ENCODE measurements around the gene SNAPC2. TPM values are rescaled to one million over a fixed set of nuclear protein-coding genes. Genes with fewer than 3 reads are reported as not detected.

The SNAPC2 gene
- total RNA-seq, 1 experiment from 2014 or later = 63.0 TPM

DNA sequence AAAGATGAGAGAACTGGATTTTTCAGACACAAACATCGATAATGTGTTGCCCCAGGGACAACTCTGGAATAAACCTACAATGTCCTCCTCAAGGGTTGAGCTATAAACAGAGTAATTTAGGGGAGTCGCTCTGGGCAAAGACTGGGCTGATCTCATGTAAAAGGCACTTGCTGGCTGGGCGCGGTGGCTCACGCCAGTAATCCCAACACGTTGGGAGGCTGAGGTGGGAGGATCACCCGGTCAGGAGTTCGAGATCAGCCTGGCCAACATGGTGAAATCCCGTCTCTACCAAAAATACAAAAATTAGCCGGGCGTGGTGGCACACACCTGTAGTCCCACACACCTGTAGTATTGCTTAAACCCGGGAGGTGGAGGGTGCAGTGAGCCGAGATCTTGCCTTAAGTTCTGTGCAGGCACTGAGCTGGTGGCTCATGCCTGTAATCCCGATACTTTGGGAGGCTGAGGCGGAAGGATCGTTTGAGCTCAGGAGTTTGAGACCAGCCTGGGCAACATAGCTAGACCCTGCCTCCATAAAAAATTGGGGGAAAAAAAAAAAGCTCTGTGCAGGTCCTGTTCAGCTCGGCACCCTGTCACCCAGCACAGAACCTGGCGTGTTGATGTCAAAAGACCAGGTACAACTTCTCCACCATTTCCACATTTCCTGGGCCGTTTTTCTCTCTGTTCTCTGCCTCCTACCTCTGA, 21.9 kb downstream of the SNAPC2 start:
- POLR2A ChIA-PET = no interaction called here
- Histone ChIP-seq H3K27me3 (ENCODE audit: control insufficient read depth, insufficient read depth, low read length) (no peaks in the 10 kb centered on the region), H3K9me3 (ENCODE audit: control insufficient read depth, insufficient read depth, low read depth, low read length) (no peaks in the 10 kb centered on the region), H3K27ac (ENCODE audit: low read length) (peak overlapping the region; percentile 86), H3K4me3 (ENCODE audit: low read depth in 2 of 2, low read length in 2 of 2) (peak overlapping the region; percentile 92 to 96), H3K4me1 (ENCODE audit: control insufficient read depth, insufficient read depth, low read length) (no peaks in the 10 kb centered on the region), H3K36me3 (ENCODE audit: control insufficient read depth, insufficient read depth, low read length) (peaks cover 4% of the 10 kb centered on the region)
- TF ChIP-seq, protein P1, sequence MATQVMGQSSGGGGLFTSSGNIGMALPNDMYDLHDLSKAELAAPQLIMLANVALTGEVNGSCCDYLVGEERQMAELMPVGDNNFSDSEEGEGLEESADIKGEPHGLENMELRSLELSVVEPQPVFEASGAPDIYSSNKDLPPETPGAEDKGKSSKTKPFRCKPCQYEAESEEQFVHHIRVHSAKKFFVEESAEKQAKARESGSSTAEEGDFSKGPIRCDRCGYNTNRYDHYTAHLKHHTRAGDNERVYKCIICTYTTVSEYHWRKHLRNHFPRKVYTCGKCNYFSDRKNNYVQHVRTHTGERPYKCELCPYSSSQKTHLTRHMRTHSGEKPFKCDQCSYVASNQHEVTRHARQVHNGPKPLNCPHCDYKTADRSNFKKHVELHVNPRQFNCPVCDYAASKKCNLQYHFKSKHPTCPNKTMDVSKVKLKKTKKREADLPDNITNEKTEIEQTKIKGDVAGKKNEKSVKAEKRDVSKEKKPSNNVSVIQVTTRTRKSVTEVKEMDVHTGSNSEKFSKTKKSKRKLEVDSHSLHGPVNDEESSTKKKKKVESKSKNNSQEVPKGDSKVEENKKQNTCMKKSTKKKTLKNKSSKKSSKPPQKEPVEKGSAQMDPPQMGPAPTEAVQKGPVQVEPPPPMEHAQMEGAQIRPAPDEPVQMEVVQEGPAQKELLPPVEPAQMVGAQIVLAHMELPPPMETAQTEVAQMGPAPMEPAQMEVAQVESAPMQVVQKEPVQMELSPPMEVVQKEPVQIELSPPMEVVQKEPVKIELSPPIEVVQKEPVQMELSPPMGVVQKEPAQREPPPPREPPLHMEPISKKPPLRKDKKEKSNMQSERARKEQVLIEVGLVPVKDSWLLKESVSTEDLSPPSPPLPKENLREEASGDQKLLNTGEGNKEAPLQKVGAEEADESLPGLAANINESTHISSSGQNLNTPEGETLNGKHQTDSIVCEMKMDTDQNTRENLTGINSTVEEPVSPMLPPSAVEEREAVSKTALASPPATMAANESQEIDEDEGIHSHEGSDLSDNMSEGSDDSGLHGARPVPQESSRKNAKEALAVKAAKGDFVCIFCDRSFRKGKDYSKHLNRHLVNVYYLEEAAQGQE (IDR thresholded peaks at IDR 0.05; ENCODE audit: insufficient read depth in 1 of 2, low read depth in 2 of 2, low read length in 1 of 2) = no peak
- TF ChIP-seq, protein P2, sequence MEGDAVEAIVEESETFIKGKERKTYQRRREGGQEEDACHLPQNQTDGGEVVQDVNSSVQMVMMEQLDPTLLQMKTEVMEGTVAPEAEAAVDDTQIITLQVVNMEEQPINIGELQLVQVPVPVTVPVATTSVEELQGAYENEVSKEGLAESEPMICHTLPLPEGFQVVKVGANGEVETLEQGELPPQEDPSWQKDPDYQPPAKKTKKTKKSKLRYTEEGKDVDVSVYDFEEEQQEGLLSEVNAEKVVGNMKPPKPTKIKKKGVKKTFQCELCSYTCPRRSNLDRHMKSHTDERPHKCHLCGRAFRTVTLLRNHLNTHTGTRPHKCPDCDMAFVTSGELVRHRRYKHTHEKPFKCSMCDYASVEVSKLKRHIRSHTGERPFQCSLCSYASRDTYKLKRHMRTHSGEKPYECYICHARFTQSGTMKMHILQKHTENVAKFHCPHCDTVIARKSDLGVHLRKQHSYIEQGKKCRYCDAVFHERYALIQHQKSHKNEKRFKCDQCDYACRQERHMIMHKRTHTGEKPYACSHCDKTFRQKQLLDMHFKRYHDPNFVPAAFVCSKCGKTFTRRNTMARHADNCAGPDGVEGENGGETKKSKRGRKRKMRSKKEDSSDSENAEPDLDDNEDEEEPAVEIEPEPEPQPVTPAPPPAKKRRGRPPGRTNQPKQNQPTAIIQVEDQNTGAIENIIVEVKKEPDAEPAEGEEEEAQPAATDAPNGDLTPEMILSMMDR (IDR thresholded peaks at IDR 0.05) = no peak
- TF ChIP-seq POLR2AphosphoS5 (IDR thresholded peaks at IDR 0.05; ENCODE audit: low read depth, low read length) = no peak
- TF ChIP-seq SIN3A (IDR thresholded peaks at IDR 0.05; ENCODE audit: borderline replicate concordance, insufficient read depth, low read depth, low read length) = no peak
- no peak for TF ChIP-seq TCF7L2 (IDR thresholded peaks at IDR 0.05; ENCODE audit: low read depth, low read length)
- in situ Hi-C loops (cut with HindIII; ENCODE audit: low pct_unique_long_range_greater_than_20kb, low sequenced_read_pairs) = no loop called here
- DNase-seq (ENCODE audit: low read depth, low spot score) (no peak), ATAC-seq (no peak)
- no TSS peak for BruUV-seq (replicated peaks)
- CTCF ChIA-PET = interaction anchor here (0.6 to 0.7 kb wide), 2 partner anchors 11 to 127 kb away, joined by 3 read pairs; no protein-coding TSS in a partner anchor
- intact Hi-C loops (cut with micrococcal nuclease; ENCODE audit: unreplicated experiment) = no loop called here

DNA sequence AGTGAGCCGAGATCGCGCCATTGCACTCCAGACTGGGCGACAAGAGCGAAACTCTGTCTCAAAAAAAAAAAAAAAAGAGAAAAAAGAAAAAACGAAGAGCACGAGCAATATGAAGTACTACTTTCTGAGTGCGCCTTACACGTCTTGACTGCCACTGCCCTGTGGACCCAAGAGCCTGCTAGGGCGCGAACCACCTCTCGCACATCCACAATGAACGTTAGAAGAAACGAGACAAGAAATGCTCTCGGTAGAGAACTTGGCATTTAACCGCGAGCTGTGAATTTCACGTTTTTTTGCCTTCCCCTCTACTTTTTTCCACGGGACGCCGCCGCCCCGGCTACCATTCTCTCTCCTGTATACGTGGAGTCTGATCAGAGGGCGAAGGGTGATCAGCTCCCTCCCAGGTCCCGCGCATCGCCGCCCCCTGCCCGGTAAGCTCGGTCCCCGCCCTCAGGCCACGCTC, 22.9 kb downstream of the SNAPC2 start:
- Histone ChIP-seq H3K27ac (ENCODE audit: low read length) (peak overlapping the region; percentile 86), H3K4me3 (ENCODE audit: low read depth in 2 of 2, low read length in 2 of 2) (peak overlapping the region; percentile 92 to 96), H3K9me3 (ENCODE audit: control insufficient read depth, insufficient read depth, low read depth, low read length) (no peaks in the 10 kb centered on the region), H3K27me3 (ENCODE audit: control insufficient read depth, insufficient read depth, low read length) (no peaks in the 10 kb centered on the region), H3K4me1 (ENCODE audit: control insufficient read depth, insufficient read depth, low read length) (no peaks in the 10 kb centered on the region), H3K36me3 (ENCODE audit: control insufficient read depth, insufficient read depth, low read length) (peaks cover 4% of the 10 kb centered on the region)
- intact Hi-C loops (cut with micrococcal nuclease; ENCODE audit: unreplicated experiment) = no loop called here
- TF ChIP-seq, protein P2 (IDR thresholded peaks at IDR 0.05) = no peak
- TF ChIP-seq, protein P1 (IDR thresholded peaks at IDR 0.05; ENCODE audit: insufficient read depth in 1 of 2, low read depth in 2 of 2, low read length in 1 of 2) = no peak
- TF ChIP-seq TCF7L2 (IDR thresholded peaks at IDR 0.05; ENCODE audit: low read depth, low read length) (no peak), POLR2AphosphoS5 (IDR thresholded peaks at IDR 0.05; ENCODE audit: low read depth, low read length) (no peak), SIN3A (IDR thresholded peaks at IDR 0.05; ENCODE audit: borderline replicate concordance, insufficient read depth, low read depth, low read length) (no peak)
- BruUV-seq (replicated peaks) = no TSS peak
- in situ Hi-C loops (cut with HindIII; ENCODE audit: low pct_unique_long_range_greater_than_20kb, low sequenced_read_pairs) = no loop called here
- ATAC-seq (peak; percentile 23; the same call in 1 of the 2 replicates), DNase-seq (ENCODE audit: low read depth, low spot score) (no peak)
- ChIA-PET CTCF (interaction anchor here (0.5 to 0.6 kb wide), 2 partner anchors 177 to 684 kb away, joined by 4 to 6 read pairs; no protein-coding TSS in a partner anchor), POLR2A (interaction anchor here (1.0 to 1.4 kb wide), 2 partner anchors 12 to 26 kb away, joined by 3 to 4 read pairs; no protein-coding TSS in a partner anchor)

Measured in Panc1 (cell line).